HepG2 (cell line): ENCODE measurements around the gene CTNND1. TPM values are rescaled to one million over a fixed set of nuclear protein-coding genes. Genes with fewer than 3 reads are reported as not detected.
A peak's percentile ranks its signal among the peaks of the same experiment; 100 is the strongest.

Experiments
- CBFB ChIP-seq: sonication (generic); formaldehyde crosslinking; IDR thresholded peaks from 2 replicates; pipeline ENCODE4 v1.4.0; 2020; ENCODE audit warnings: missing genetic modification reagents
- GPN1 ChIP-seq: sonication (generic); formaldehyde crosslinking; IDR thresholded peaks from 2 replicates; pipeline ENCODE4 v1.5.1; 2020; ENCODE audit warnings: missing genetic modification reagents, borderline replicate concordance
- HNF4A ChIP-seq: sonication (generic); formaldehyde crosslinking; IDR thresholded peaks from 2 replicates; pipeline ENCODE4 v1.4.0; 2020; ENCODE audit warnings: missing genetic modification reagents
- HNRNPH1 ChIP-seq: fragments of 200-400 bp; formaldehyde crosslinking; optimal IDR thresholded peaks from 2 replicates; pipeline ENCODE3; 2017; ENCODE audit warnings: mild to moderate bottlenecking, low read depth, low read length
- HNRNPL ChIP-seq: fragments of 200-400 bp; formaldehyde crosslinking; IDR thresholded peaks from 2 replicates; pipeline ENCODE4 v1.6.1; 2017; ENCODE audit warnings: mild to moderate bottlenecking, low read depth, low read length
- HNRNPUL1 ChIP-seq: fragments of 200-400 bp; formaldehyde crosslinking; IDR thresholded peaks from 2 replicates; pipeline ENCODE4 v1.6.1; 2017; ENCODE audit warnings: low read depth, mild to moderate bottlenecking, low read length, moderate library complexity
- ISX ChIP-seq: sonication (generic); formaldehyde crosslinking; conservative IDR thresholded peaks from 2 replicates; pipeline ENCODE4 v1.5.0; 2020; ENCODE audit warnings: missing genetic modification reagents
- KAT7 ChIP-seq: IDR thresholded peaks from 2 replicates; pipeline ENCODE4 v1.6.1; 2018; ENCODE audit warnings: borderline replicate concordance, missing compliant biosample characterization
- MBD4 ChIP-seq: IDR thresholded peaks from 2 replicates; pipeline ENCODE4 v1.6.1; 2012; ENCODE audit warnings: low read length, inconsistent platforms, borderline replicate concordance
- NCOR1 ChIP-seq: fragments of 200-600 bp; sonication (generic); IDR thresholded peaks from 2 replicates; pipeline ENCODE4 v1.7.0; 2017; ENCODE audit warnings: antibody characterized with exemption, low read length, borderline replicate concordance
- RFX1 ChIP-seq: fragments of 450-650 bp; IDR thresholded peaks from 2 replicates; pipeline ENCODE4 v1.6.1; 2017
- RORA ChIP-seq: sonication (generic); formaldehyde crosslinking; IDR thresholded peaks from 2 replicates; pipeline ENCODE4 v1.5.0; 2020; ENCODE audit warnings: mild to moderate bottlenecking, missing genetic modification reagents, moderate library complexity
- RXRB ChIP-seq: IDR thresholded peaks from 2 replicates; pipeline ENCODE4 v1.6.1; 2016; ENCODE audit warnings: borderline replicate concordance, missing genetic modification reagents, missing compliant biosample characterization
- SMAD3 ChIP-seq: sonication (generic); formaldehyde crosslinking; IDR thresholded peaks from 2 replicates; pipeline ENCODE4 v1.4.0; 2020; ENCODE audit warnings: missing genetic modification reagents
- SNRNP70 ChIP-seq: fragments of 200-400 bp; formaldehyde crosslinking; IDR thresholded peaks from 2 replicates; pipeline ENCODE4 v1.6.1; 2017; ENCODE audit warnings: mild to moderate bottlenecking, low read depth, low read length, moderate library complexity
- SYNCRIP ChIP-seq: fragments of 200-400 bp; formaldehyde crosslinking; IDR thresholded peaks from 2 replicates; pipeline ENCODE4 v1.6.1; 2018; ENCODE audit warnings: mild to moderate bottlenecking, low read depth, low read length; ENCODE audit not compliant: insufficient read depth
- ZNF430 ChIP-seq: sonication (generic); formaldehyde crosslinking; IDR thresholded peaks from 2 replicates; pipeline ENCODE4 v1.9.0; 2021; ENCODE audit warnings: mild to moderate bottlenecking, missing genetic modification reagents
- ZNF570 ChIP-seq: sonication (generic); formaldehyde crosslinking; IDR thresholded peaks from 2 replicates; pipeline ENCODE4 v1.4.0; 2020; ENCODE audit warnings: mild to moderate bottlenecking, missing genetic modification reagents, borderline replicate concordance
- ZNF605 ChIP-seq: sonication (generic); formaldehyde crosslinking; IDR thresholded peaks from 2 replicates; pipeline ENCODE4 v1.8.0; 2022; ENCODE audit warnings: mild to moderate bottlenecking, missing genetic modification reagents
- ZNF629 ChIP-seq: sonication (generic); formaldehyde crosslinking; conservative IDR thresholded peaks from 2 replicates; pipeline ENCODE4 v1.5.0; 2020; ENCODE audit warnings: missing genetic modification reagents
- ZNF816 ChIP-seq: sonication (generic); formaldehyde crosslinking; IDR thresholded peaks from 2 replicates; pipeline ENCODE4 v1.8.0; 2022; ENCODE audit warnings: missing genetic modification reagents, mild to moderate bottlenecking, borderline replicate concordance
- ZNF839 ChIP-seq: sonication (generic); formaldehyde crosslinking; IDR thresholded peaks from 2 replicates; pipeline ENCODE4 v1.4.0; 2020; ENCODE audit warnings: missing genetic modification reagents, mild to moderate bottlenecking, borderline replicate concordance
- ZNF850 ChIP-seq: sonication (generic); formaldehyde crosslinking; conservative IDR thresholded peaks from 2 replicates; pipeline ENCODE4 v1.9.0; 2021; ENCODE audit warnings: mild to moderate bottlenecking, missing genetic modification reagents
- polyA plus RNA-seq, 8 experiments: library from polyadenylated mRNA; depleted of rRNA in 3 of 8; stranded (reverse) in 7 of 8; unstranded in 1 of 8; fragments of >200 nt; fragmentation: Illumina TruSeq in 4 of 8; extraction: Trizol in 4 of 8; gene quantifications; 2 replicates each; pipeline versions ENCODE4 v1.2.1 to v1.2.3, GENCODE V29; 2011 to 2016; ENCODE audit warnings: low read depth in 4 of 8, missing spikeins in 1 of 8, mixed read lengths in 1 of 8; ENCODE audit not compliant: insufficient read depth in 1 of 8
- total RNA-seq, 5 experiments: library from RNA; depleted of rRNA; stranded (reverse); fragments of >200 nt; fragmentation: Illumina TruSeq; extraction: Trizol; gene quantifications; 2 replicates each; pipeline ENCODE4 v1.2.3, GENCODE V29; 2016; ENCODE audit warnings: low read depth in 1 of 5
- TF ChIP-seq, protein P1 (sequence below): sonication (generic); formaldehyde crosslinking; IDR thresholded peaks from 2 replicates; pipeline ENCODE4 v1.5.1; 2020; ENCODE audit warnings: mild to moderate bottlenecking, missing genetic modification reagents, moderate library complexity
- TF ChIP-seq, protein P2 (sequence below): IDR thresholded peaks from 2 replicates; pipeline ENCODE4 v1.6.1; 2016
- TF ChIP-seq, protein P3 (sequence below): sonication (generic); formaldehyde crosslinking; IDR thresholded peaks from 2 replicates; pipeline ENCODE4 v1.4.0; 2020; ENCODE audit warnings: missing genetic modification reagents

Gene CTNND1
- total and polyA plus RNA-seq, 2 of the 13 experiments (the other 11 are each of a cell fraction or from before 2014, with no cell fraction given), result 117 to 128 TPM

DNA sequence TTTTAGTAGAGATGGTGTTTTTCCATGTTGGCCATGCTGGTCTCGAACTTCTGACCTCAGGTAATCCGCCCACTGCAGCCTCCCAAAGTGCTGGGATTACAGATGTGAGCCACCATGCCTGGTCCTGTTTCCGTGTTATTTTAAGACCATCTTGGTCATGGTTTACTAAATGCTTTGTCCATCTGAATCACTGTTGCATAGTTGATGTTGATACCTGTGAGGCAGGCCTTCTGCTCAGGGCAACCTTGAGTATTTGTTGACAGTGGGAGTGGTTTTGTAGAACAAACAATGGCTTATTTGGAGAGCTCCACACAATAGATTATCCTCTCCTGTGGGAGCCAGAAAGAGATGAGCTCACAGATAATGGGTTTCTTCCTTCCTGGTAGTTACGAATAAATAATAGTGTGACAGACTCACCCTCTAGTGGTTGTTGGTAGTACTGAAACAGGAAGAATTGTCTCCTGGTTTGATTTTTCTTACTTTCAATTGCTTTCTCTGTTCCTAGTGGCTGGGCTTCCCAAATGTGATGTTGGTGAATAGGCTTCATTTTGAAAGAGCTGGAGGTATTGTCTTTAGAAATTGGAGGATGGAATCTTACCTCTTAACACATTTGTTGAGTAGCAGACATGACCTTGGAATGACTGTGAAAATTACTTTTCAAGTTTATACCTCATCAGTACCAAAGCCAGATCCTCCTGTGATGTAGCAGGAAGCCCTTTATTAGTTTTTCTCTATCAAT lies 39.0 kb downstream of the CTNND1 start (continued):
- no peak for TF ChIP-seq ISX
- TF ChIP-seq, protein P1, sequence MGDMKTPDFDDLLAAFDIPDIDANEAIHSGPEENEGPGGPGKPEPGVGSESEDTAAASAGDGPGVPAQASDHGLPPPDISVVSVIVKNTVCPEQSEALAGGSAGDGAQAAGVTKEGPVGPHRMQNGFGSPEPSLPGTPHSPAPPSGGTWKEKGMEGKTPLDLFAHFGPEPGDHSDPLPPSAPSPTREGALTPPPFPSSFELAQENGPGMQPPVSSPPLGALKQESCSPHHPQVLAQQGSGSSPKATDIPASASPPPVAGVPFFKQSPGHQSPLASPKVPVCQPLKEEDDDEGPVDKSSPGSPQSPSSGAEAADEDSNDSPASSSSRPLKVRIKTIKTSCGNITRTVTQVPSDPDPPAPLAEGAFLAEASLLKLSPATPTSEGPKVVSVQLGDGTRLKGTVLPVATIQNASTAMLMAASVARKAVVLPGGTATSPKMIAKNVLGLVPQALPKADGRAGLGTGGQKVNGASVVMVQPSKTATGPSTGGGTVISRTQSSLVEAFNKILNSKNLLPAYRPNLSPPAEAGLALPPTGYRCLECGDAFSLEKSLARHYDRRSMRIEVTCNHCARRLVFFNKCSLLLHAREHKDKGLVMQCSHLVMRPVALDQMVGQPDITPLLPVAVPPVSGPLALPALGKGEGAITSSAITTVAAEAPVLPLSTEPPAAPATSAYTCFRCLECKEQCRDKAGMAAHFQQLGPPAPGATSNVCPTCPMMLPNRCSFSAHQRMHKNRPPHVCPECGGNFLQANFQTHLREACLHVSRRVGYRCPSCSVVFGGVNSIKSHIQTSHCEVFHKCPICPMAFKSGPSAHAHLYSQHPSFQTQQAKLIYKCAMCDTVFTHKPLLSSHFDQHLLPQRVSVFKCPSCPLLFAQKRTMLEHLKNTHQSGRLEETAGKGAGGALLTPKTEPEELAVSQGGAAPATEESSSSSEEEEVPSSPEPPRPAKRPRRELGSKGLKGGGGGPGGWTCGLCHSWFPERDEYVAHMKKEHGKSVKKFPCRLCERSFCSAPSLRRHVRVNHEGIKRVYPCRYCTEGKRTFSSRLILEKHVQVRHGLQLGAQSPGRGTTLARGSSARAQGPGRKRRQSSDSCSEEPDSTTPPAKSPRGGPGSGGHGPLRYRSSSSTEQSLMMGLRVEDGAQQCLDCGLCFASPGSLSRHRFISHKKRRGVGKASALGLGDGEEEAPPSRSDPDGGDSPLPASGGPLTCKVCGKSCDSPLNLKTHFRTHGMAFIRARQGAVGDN (CRISPR knock-in tag), result no peak
- TF ChIP-seq HNRNPH1, result no peak
- no peak for TF ChIP-seq ZNF839 (CRISPR knock-in tag)
- 0 out of 2 replicates have a peak, but pooled peaks have one; percentile 22 for TF ChIP-seq ZNF605 (CRISPR knock-in tag)
- peak; percentile 60 for TF ChIP-seq HNF4A (CRISPR knock-in tag)
- no peak for TF ChIP-seq CBFB (CRISPR knock-in tag)
- no peak for TF ChIP-seq RFX1
- TF ChIP-seq RORA (CRISPR knock-in tag), result no peak
- TF ChIP-seq, protein P2, sequence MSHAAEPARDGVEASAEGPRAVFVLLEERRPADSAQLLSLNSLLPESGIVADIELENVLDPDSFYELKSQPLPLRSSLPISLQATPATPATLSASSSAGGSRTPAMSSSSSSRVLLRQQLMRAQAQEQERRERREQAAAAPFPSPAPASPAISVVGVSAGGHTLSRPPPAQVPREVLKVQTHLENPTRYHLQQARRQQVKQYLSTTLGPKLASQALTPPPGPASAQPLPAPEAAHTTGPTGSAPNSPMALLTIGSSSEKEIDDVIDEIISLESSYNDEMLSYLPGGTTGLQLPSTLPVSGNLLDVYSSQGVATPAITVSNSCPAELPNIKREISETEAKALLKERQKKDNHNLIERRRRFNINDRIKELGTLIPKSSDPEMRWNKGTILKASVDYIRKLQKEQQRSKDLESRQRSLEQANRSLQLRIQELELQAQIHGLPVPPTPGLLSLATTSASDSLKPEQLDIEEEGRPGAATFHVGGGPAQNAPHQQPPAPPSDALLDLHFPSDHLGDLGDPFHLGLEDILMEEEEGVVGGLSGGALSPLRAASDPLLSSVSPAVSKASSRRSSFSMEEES (CRISPR knock-in tag), result 0 out of 2 replicates have a peak, but pooled peaks have one; percentile 18
- TF ChIP-seq ZNF816 (CRISPR knock-in tag), result no peak
- no peak for TF ChIP-seq KAT7
- peak; percentile 71 for TF ChIP-seq RXRB (CRISPR knock-in tag)
- TF ChIP-seq MBD4, result no peak
- no peak for TF ChIP-seq ZNF570 (CRISPR knock-in tag)
- no peak for TF ChIP-seq HNRNPL
- no peak for TF ChIP-seq SYNCRIP
- TF ChIP-seq GPN1, result no peak
- TF ChIP-seq SMAD3 (CRISPR knock-in tag), result peak; percentile 46; the same call in 1 of the 2 replicates
- no peak for TF ChIP-seq NCOR1
- no peak for TF ChIP-seq HNRNPUL1
- no peak for TF ChIP-seq ZNF430 (CRISPR knock-in tag)
- TF ChIP-seq SNRNP70, result no peak
- TF ChIP-seq ZNF629 (CRISPR knock-in tag), result no peak
- TF ChIP-seq ZNF850, result no peak
- TF ChIP-seq, protein P3, sequence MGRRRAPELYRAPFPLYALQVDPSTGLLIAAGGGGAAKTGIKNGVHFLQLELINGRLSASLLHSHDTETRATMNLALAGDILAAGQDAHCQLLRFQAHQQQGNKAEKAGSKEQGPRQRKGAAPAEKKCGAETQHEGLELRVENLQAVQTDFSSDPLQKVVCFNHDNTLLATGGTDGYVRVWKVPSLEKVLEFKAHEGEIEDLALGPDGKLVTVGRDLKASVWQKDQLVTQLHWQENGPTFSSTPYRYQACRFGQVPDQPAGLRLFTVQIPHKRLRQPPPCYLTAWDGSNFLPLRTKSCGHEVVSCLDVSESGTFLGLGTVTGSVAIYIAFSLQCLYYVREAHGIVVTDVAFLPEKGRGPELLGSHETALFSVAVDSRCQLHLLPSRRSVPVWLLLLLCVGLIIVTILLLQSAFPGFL (CRISPR knock-in tag), result no peak
